OCI-LY7 (cell line): ENCODE results near the gene NFIX. TPM values are rescaled to one million over a fixed set of nuclear protein-coding genes. Genes with fewer than 3 reads are reported as not detected.
A peak's percentile ranks its signal among the peaks of the same experiment; 100 is the strongest.

Experiments
- BruUV-seq: library from RNA; stranded (reverse); fragments of 400-500 nt; replicated peaks from 2 replicates; lab custom pipeline; 2021; lab: Mats Ljungman, UMichigan
- CTCF ChIA-PET: fragments of 300-600 bp; sonication (Branson Sonifier 250); formaldehyde crosslinking; loops from one replicate; lab custom pipeline; 2022; ENCODE audit warnings: antibody characterized with exemption; ENCODE audit not compliant: unreplicated experiment; lab: Charles Lee
- POLR2A ChIA-PET: fragments of 300-600 bp; sonication (Branson Sonifier 250); formaldehyde crosslinking; loops from one replicate; lab custom pipeline; 2022; ENCODE audit warnings: antibody characterized with exemption; lab: Charles Lee
- DNase-seq: peaks from one replicate; pipeline ENCODE4 v3.0.0-alpha.2; 2015; ENCODE audit warnings: low spot score
- H2AFZ ChIP-seq: fragments of 200-600 bp; sonication (generic), shearing (Covaris generic); 2 replicates; pipeline ENCODE4 v1.6.1; 2014; ENCODE audit warnings: mild to moderate bottlenecking, antibody characterized with exemption, low read length, moderate library complexity
- H3K27ac ChIP-seq: fragments of 200-600 bp; sonication (generic); 2 replicates; pipeline ENCODE4 v1.5.1; 2014; ENCODE audit warnings: mixed run types, low read depth, mild to moderate bottlenecking, moderate library complexity, low read length, inconsistent platforms; ENCODE audit not compliant: poor library complexity, severe bottlenecking
- H3K36me3 ChIP-seq: fragments of 200-600 bp; sonication (generic); 2 replicates; pipeline ENCODE4 v1.6.1; 2014; ENCODE audit warnings: mild to moderate bottlenecking, antibody characterized with exemption, low read length, moderate library complexity, mixed read lengths; ENCODE audit not compliant: insufficient read depth
- H3K4me1 ChIP-seq: fragments of 200-600 bp; sonication (generic); 2 replicates; pipeline ENCODE4 v1.5.1; 2014; ENCODE audit warnings: mild to moderate bottlenecking, low read length; ENCODE audit not compliant: insufficient read depth, poor library complexity, severe bottlenecking
- H3K4me2 ChIP-seq: fragments of 200-600 bp; sonication (generic); 2 replicates; pipeline ENCODE4 v1.6.1; 2014; ENCODE audit warnings: mild to moderate bottlenecking, low read length
- H3K4me3 ChIP-seq: fragments of 200-600 bp; sonication (generic); 2 replicates; pipeline ENCODE4 v1.5.1; 2014; ENCODE audit warnings: mild to moderate bottlenecking, low read depth, low read length; ENCODE audit not compliant: poor library complexity, severe bottlenecking
- H3K79me2 ChIP-seq: fragments of 200-600 bp; sonication (generic); 2 replicates; pipeline ENCODE4 v1.6.1; 2016; ENCODE audit warnings: low read depth, mild to moderate bottlenecking, low read length, moderate library complexity, mixed read lengths; ENCODE audit not compliant: insufficient read depth
- H3K9me2 ChIP-seq: fragments of 200-600 bp; sonication (generic); 2 replicates; pipeline ENCODE4 v1.6.1; 2016; ENCODE audit warnings: mild to moderate bottlenecking, low read length, mixed read lengths; ENCODE audit not compliant: insufficient read depth
- H3K9me3 ChIP-seq: fragments of 200-600 bp; sonication (generic); 2 replicates; pipeline ENCODE4 v1.6.1; 2014; ENCODE audit warnings: mild to moderate bottlenecking, mixed run types, low read length, mixed read lengths
- H4K20me1 ChIP-seq: fragments of 200-600 bp; sonication (generic); 2 replicates; pipeline ENCODE4 v1.6.1; 2014; ENCODE audit warnings: mild to moderate bottlenecking, antibody characterized with exemption, low read length, moderate library complexity, mixed read lengths; ENCODE audit not compliant: insufficient read depth
- EZH2phosphoT487 ChIP-seq: fragments of 200-600 bp; sonication (generic); IDR thresholded peaks from 2 replicates; pipeline ENCODE4 v1.6.1; 2018; ENCODE audit warnings: low read depth, borderline replicate concordance, mild to moderate bottlenecking, mixed run types, antibody characterized with exemption, low read length, moderate library complexity, mixed read lengths
- intact Hi-C: fragments of 100-400 bp; cut with micrococcal nuclease; formaldehyde crosslinking; loops from one replicate; pipeline ENCODE4 v1.10.0; 2022; ENCODE audit not compliant: unreplicated experiment
- total RNA-seq, 2 experiments: library from RNA; depleted of rRNA in 1 of 2; stranded (reverse); fragments of >200 nt in 1 of 2; shearing (Covaris generic) in 1 of 2; gene quantifications; 2 replicates each; pipeline ENCODE4 v1.2.3, GENCODE V29; 2014 to 2022
- TF ChIP-seq, protein P1 (sequence below): fragments of 200-600 bp; sonication (generic); conservative IDR thresholded peaks from 2 replicates; pipeline ENCODE4 v1.5.1; 2014; ENCODE audit warnings: mild to moderate bottlenecking, antibody characterized with exemption, low read length, moderate library complexity, mixed read lengths

The NFIX gene
- total RNA-seq, 2 experiments from 2014 or later = 0.16 to 0.72 TPM

DNA sequence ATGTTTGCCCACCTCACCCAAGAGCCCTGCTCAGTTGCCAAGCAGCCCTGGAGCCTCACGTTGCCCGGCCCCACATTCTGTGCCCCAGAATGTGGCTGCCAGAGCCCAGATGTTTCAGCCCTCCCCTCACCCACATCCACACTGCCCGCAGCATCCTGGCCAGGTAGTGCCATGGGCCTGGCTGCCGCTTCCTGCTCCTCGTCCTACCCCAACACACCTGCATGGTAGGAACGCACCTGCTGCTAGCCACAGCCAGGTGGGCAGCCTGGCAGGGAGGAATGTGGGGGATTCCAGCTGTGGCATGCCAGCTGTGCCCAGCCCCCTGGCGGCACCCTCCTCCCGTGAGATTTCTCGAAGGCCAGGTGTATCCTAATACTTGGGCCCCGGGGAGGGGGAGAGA lies 7.5 kb upstream of the NFIX start:
- H4K20me1 ChIP-seq = no peaks in the 10 kb centered on the region
- no peak overlapping the region for H2AFZ ChIP-seq
- ChIA-PET CTCF (no interaction called here), POLR2A (no interaction called here)
- intact Hi-C loops = no loop called here
- TF ChIP-seq EZH2phosphoT487 = no peak
- TF ChIP-seq, protein P1, sequence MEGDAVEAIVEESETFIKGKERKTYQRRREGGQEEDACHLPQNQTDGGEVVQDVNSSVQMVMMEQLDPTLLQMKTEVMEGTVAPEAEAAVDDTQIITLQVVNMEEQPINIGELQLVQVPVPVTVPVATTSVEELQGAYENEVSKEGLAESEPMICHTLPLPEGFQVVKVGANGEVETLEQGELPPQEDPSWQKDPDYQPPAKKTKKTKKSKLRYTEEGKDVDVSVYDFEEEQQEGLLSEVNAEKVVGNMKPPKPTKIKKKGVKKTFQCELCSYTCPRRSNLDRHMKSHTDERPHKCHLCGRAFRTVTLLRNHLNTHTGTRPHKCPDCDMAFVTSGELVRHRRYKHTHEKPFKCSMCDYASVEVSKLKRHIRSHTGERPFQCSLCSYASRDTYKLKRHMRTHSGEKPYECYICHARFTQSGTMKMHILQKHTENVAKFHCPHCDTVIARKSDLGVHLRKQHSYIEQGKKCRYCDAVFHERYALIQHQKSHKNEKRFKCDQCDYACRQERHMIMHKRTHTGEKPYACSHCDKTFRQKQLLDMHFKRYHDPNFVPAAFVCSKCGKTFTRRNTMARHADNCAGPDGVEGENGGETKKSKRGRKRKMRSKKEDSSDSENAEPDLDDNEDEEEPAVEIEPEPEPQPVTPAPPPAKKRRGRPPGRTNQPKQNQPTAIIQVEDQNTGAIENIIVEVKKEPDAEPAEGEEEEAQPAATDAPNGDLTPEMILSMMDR = no peak
- peak; percentile 30 for DNase-seq
- H3K4me3 ChIP-seq = no peak overlapping the region
- no peak overlapping the region for H3K4me2 ChIP-seq
- no peaks in the 10 kb centered on the region for H3K36me3 ChIP-seq
- BruUV-seq = no TSS peak
- H3K4me1 ChIP-seq = no peaks in the 10 kb centered on the region
- no peaks in the 10 kb centered on the region for H3K9me3 ChIP-seq
- no peak overlapping the region for H3K27ac ChIP-seq
- no peaks in the 10 kb centered on the region for H3K9me2 ChIP-seq
- no peaks in the 10 kb centered on the region for H3K79me2 ChIP-seq

DNA sequence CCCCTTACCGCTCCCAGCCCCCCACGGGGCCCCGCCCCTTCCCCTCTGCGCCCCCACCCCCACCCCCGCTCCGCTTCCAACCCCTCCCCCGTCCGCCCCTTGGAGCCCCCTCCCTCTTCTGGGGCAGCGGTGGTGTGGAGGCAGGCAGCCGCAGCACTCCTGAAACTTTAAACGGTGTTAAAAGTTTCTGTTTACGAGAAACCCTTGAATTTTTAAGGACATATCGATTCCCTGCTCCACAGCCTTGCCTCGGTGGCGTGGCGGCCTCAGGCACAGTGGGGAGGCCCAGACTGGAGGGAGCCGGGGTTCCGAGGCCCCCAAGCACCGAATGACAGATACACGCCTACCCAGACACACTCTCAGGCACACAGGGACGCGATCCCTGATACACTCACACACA lies 4.8 kb upstream of the NFIX start:
- BruUV-seq = no TSS peak
- POLR2A ChIA-PET = no interaction called here
- DNase-seq = no peak

DNA sequence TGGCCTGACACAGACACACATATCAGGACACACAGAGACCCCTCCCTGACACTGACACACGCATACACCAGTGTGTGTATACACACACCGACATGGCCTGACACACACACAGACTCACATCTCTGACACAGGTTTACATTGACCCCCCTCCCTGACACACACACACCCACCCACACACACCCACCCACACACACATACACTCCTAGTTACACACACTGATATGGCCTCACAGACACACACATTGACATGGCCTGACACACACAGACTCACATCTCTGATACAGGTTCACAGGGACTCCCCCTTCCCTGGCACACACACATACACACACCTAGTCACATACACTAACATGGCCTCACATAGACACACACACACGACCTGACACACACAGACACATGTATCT lies 4.4 kb upstream of the NFIX start:
- intact Hi-C loops = no loop called here
- no peak for DNase-seq
- Histone ChIP-seq H3K4me1 (no peaks in the 10 kb centered on the region), H3K9me2 (no peaks in the 10 kb centered on the region), H4K20me1 (no peaks in the 10 kb centered on the region), H3K4me2 (no peak overlapping the region), H3K4me3 (no peak overlapping the region), H2AFZ (no peak overlapping the region), H3K79me2 (no peaks in the 10 kb centered on the region), H3K27ac (no peak overlapping the region), H3K9me3 (no peaks in the 10 kb centered on the region), H3K36me3 (no peaks in the 10 kb centered on the region)
- CTCF ChIA-PET = no interaction called here
- TF ChIP-seq, protein P1 = no peak
- TF ChIP-seq EZH2phosphoT487 = no peak
- POLR2A ChIA-PET = no interaction called here
- no TSS peak for BruUV-seq

More for the DNA sequence above, 4.8 kb upstream of the NFIX start:
- H3K4me2 ChIP-seq = no peak overlapping the region
- intact Hi-C loops = no loop called here
- CTCF ChIA-PET = no interaction called here
- H3K4me1 ChIP-seq = no peaks in the 10 kb centered on the region
- no peaks in the 10 kb centered on the region for H3K9me3 ChIP-seq
- H3K9me2 ChIP-seq = no peaks in the 10 kb centered on the region
- no peak overlapping the region for H3K27ac ChIP-seq
- H3K36me3 ChIP-seq = no peaks in the 10 kb centered on the region
- no peak for TF ChIP-seq EZH2phosphoT487
- TF ChIP-seq, protein P1 = no peak
- H2AFZ ChIP-seq = no peak overlapping the region
- no peak overlapping the region for H3K4me3 ChIP-seq
- no peaks in the 10 kb centered on the region for H3K79me2 ChIP-seq
- no peaks in the 10 kb centered on the region for H4K20me1 ChIP-seq
